Suprapubic skin (tissue), 4 donors: Measurements from ENCODE around the gene SEL1L.

Experiments used
- CTCF ChIP-seq, 2 donors: fragments of 200-600 bp in 1 of 2; fragments of 450-650 bp in 1 of 2; sonication (generic) in 1 of 2; IDR thresholded peaks; one replicate each; pipeline ENCODE4 v1.5.1; 2016 to 2019; ENCODE audit warnings: antibody characterized with exemption in 2 of 2, mild to moderate bottlenecking in 1 of 2, moderate library complexity in 1 of 2
- POLR2A ChIP-seq, 2 donors: fragments of 450-650 bp; IDR thresholded peaks; one replicate each; pipeline ENCODE4 v1.6.1; 2017; ENCODE audit warnings: antibody characterized with exemption in 2 of 2, mild to moderate bottlenecking in 2 of 2, moderate library complexity in 2 of 2
- POLR2AphosphoS5 ChIP-seq, 3 donors: sonication (generic); formaldehyde crosslinking; IDR thresholded peaks; one replicate each; pipeline ENCODE4 v1.6.1; 2017; ENCODE audit warnings: antibody characterized with exemption in 3 of 3

DNA sequence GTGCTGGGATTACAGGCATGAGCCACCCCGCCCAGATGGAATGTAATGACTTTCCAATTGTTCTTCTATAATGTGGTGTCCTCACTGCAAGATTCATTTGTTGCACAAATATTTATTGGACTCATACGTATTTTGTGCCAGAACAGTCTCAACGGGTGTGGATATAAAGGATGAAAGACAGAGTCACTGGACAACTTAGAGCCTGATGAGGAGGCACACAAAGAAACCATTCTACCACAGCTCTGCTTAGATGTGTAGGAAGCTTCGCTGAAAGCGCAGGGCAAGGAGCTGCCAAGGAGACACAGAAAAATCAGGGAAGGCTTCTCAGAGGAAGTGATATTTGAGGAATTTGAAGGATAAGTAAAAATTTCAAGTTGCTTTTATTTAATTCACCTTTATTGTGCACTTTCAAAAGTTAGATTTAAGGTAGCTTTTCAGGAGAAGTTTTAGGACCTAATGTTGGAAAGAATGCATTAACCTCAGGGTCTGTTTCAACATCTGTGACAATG is 92.0 kb downstream of the SEL1L start:
- TF ChIP-seq CTCF (IDR thresholded peaks at IDR 0.05) (no peak), POLR2AphosphoS5 (IDR thresholded peaks at IDR 0.05) (no peak), POLR2A (IDR thresholded peaks at IDR 0.05) (no peak)
